B cell (primary cell): ENCODE measurements around the gene MAP1LC3B2.

Source experiments
- CTCF ChIP-seq: fragments of 200-600 bp; IDR thresholded peaks from one replicate; pipeline ENCODE4 v1.8.0; 2022; ENCODE audit warnings: antibody characterized with exemption, mild to moderate bottlenecking
- EZH2 ChIP-seq: IDR thresholded peaks from 2 replicates; pipeline ENCODE4 v1.6.1; 2012; ENCODE audit warnings: borderline replicate concordance, low read depth, mild to moderate bottlenecking, moderate library complexity, low read length; ENCODE audit not compliant: insufficient read depth, poor library complexity, severe bottlenecking

- TF ChIP-seq CTCF (no peak), EZH2 (no peak)
Observed at GRCh38 chr12:116568203-116568602, 9.0 kb downstream of the MAP1LC3B2 start.
